ENCODE measurements around the gene CALCOCO1. TPM values are rescaled to one million over a fixed set of nuclear protein-coding genes. Genes with fewer than 3 reads are reported as not detected.

CALCOCO1 gene
- total and polyA plus RNA-seq, 2 of the 8 experiments (the other 6 are each of a cell fraction or from before 2014, with no cell fraction given) = 20.3 to 39.3 TPM

DNA sequence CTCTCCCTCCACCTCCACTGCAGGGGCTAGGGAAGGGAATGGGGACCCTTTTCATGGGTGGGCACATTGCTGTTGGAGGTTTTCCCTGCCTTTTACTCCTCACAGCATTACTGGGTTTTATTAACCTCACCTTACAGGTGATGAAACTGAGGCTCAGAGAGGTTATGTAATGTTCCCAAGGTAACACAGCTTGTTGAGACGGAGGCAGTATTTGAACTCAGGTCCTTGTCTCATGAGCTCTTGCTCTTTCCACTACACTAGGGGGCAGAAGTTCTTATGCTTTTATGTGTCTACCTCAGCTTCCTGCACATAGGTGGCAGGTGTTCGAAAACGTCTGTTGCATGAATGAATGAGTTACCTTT lies 12.9 kb upstream of the CALCOCO1 start (continued):
- 0 out of 4 replicates have a peak, but pooled peaks of 1 of the 2 experiments have one; percentile 58 for TF ChIP-seq HDAC2 (IDR thresholded peaks at IDR 0.05; ENCODE audit: borderline replicate concordance in 1 of 2, low read depth in 2 of 2, low read length in 2 of 2)
- no peak for TF ChIP-seq KDM5A (IDR thresholded peaks at IDR 0.05; ENCODE audit: low read length)
- TF ChIP-seq CHD2 (IDR thresholded peaks at IDR 0.05; ENCODE audit: low read length) = no peak
- no peak for TF ChIP-seq YY1 (IDR thresholded peaks at IDR 0.05; ENCODE audit: low read depth, low read length)
